ENCODE results near the gene ATP9A. TPM values are rescaled to one million over a fixed set of nuclear protein-coding genes. Genes with fewer than 3 reads are reported as not detected.

The ATP9A gene
- total and polyA plus RNA-seq, 2 of the 8 experiments (the other 6 are each of a cell fraction or from before 2014, with no cell fraction given) = 5.0 to 6.4 TPM

- H2BK120ac ChIP-seq (replicated peaks; ENCODE audit: low read depth, low read length) = no peak overlapping the region
- ChIA-PET POLR2A (ENCODE audit: partially characterized antibody) (no interaction called here), CTCF (ENCODE audit: partially characterized antibody) (interaction anchor here (0.6 to 4.5 kb wide), 20 partner anchors 11 to 616 kb away, joined by 3 to 34 read pairs (median 3); no protein-coding TSS in a partner anchor)
- no peak for FAIRE-seq
- no peak overlapping the region for H3K4ac ChIP-seq (replicated peaks; ENCODE audit: insufficient read length, low read depth, low read length)
- WGBS, 2 experiments (ENCODE audit: extremely low coverage in 1 of 2, insufficient coverage in 1 of 2, insufficient read length in 1 of 2, insufficient replicate concordance in 2 of 2, low coverage in 1 of 2, low lambda C conversion rate in 2 of 2, missing lambda C conversion rate in 1 of 2) = 46 to 100% methylated on average over 1 to 7 of the region's 7 CpGs
- H4K8ac ChIP-seq (ENCODE audit: extremely low read depth, insufficient read depth, low read length) = no peak overlapping the region
- H3K9ac ChIP-seq (replicated peaks in 1 of 4; ENCODE audit: extremely low read depth in 1 of 4, low read depth in 3 of 4, low read length in 3 of 4) = no peak overlapping the region
- no peaks in the 10 kb centered on the region for H4K20me1 ChIP-seq (replicated peaks in 1 of 2; ENCODE audit: control insufficient read depth in 1 of 2, insufficient read depth in 2 of 2, low read length in 2 of 2)
- H2BK15ac ChIP-seq (ENCODE audit: low read length) = no peak overlapping the region
- DNase-seq (ENCODE audit: low read depth in 1 of 2, low spot score in 2 of 2) = no peak
- H4K5ac ChIP-seq (ENCODE audit: insufficient read length, low read depth, low read length) = no peak overlapping the region
- H3K23ac ChIP-seq (ENCODE audit: insufficient read length) = no peak overlapping the region
- H3K27me3 ChIP-seq (replicated peaks in 1 of 4; ENCODE audit: control insufficient read depth in 3 of 4, extremely low read depth in 1 of 4, insufficient read depth in 3 of 4, low read length in 3 of 4) = no peaks in the 10 kb centered on the region
- no peak overlapping the region for H3K14ac ChIP-seq (ENCODE audit: insufficient read length)
- no peak overlapping the region; the same call in 1 of the 2 replicates for H2BK12ac ChIP-seq (ENCODE audit: low read depth, low read length)
- no peak overlapping the region for H2BK5ac ChIP-seq (ENCODE audit: low read depth, low read length)
- H4K91ac ChIP-seq (replicated peaks; ENCODE audit: insufficient read length, low read length) = no peak overlapping the region
- no peaks in the 10 kb centered on the region for H3K79me2 ChIP-seq (ENCODE audit: control insufficient read depth in 1 of 2, insufficient read depth in 2 of 2, low read length in 2 of 2)
- H3K9me3 ChIP-seq (ENCODE audit: insufficient read depth in 2 of 2, low read depth in 1 of 2, low read length in 1 of 2) = no peaks in the 10 kb centered on the region
- no peak overlapping the region for H2AK5ac ChIP-seq (ENCODE audit: low read depth, low read length)
- H3K4me2 ChIP-seq (ENCODE audit: insufficient read depth in 1 of 2, low read depth in 2 of 2, low read length in 2 of 2) = no peak overlapping the region
- no peaks in the 10 kb centered on the region for H3K79me1 ChIP-seq (ENCODE audit: low read depth, low read length)
- no peak overlapping the region for H2BK20ac ChIP-seq (ENCODE audit: low read length)
- H3K36me3 ChIP-seq (ENCODE audit: control insufficient read depth in 2 of 4, insufficient read depth in 4 of 4, low read length in 3 of 4) = no peaks in the 10 kb centered on the region
- no peak overlapping the region for H3K56ac ChIP-seq (replicated peaks; ENCODE audit: insufficient read length, low read depth, low read length)
- peaks cover 0 to 8% (median 2%) of the 10 kb centered on the region in 4 experiments; a peak in 5 of 7 replicates for H3K4me1 ChIP-seq (replicated peaks in 1 of 4; ENCODE audit: control insufficient read depth in 3 of 4, insufficient read depth in 4 of 4, low read length in 3 of 4)
- H3K4me3 ChIP-seq (ENCODE audit: extremely low read depth in 1 of 4, insufficient read depth in 2 of 4, low read depth in 3 of 4, low read length in 4 of 4) = no peak overlapping the region
- H2AFZ ChIP-seq (ENCODE audit: low read length) = no peak overlapping the region
- 0 out of 2 replicates have a peak overlapping the region, but pooled peaks have one; percentile 73 for H3K18ac ChIP-seq (ENCODE audit: extremely low read depth, low read length)
- H3K27ac ChIP-seq (ENCODE audit: low read depth, low read length) = no peak overlapping the region
- no peak for TF ChIP-seq SP1 (IDR thresholded peaks at IDR 0.05; ENCODE audit: low read depth, low read length)
- TF ChIP-seq POU5F1 (IDR thresholded peaks at IDR 0.05; ENCODE audit: low read depth, low read length) = no peak
- TF ChIP-seq SRF (IDR thresholded peaks at IDR 0.05; ENCODE audit: low read depth, low read length) = no peak
- no peak for TF ChIP-seq GABPA (IDR thresholded peaks at IDR 0.05; ENCODE audit: borderline replicate concordance, insufficient read depth, low read length)
- TF ChIP-seq E2F6 (IDR thresholded peaks at IDR 0.05) = no peak
- no peak for TF ChIP-seq EGR1 (IDR thresholded peaks at IDR 0.05; ENCODE audit: borderline replicate concordance, low read depth, low read length)
- peak; percentile 34; the same call in 1 of the 2 replicates for TF ChIP-seq MAX (IDR thresholded peaks at IDR 0.05)
- TF ChIP-seq USF2 (IDR thresholded peaks at IDR 0.05; ENCODE audit: low read length) = no peak; the same call in 1 of the 2 replicates
- H3K23me2 ChIP-seq (ENCODE audit: low read depth, low read length) = no peaks in the 10 kb centered on the region
These were observed 170.6 kb downstream of the ATP9A start for GRCh38 chr20:51597389-51598231.

Measured in H1 (cell line).